Vagina (tissue), 2 donors: Measurements from ENCODE around the gene SAT2.

Experiments
- CTCF ChIP-seq, 3 experiments: fragments of 450-650 bp in 2 of 3; fragments of 200-600 bp in 1 of 3; sonication (generic) in 1 of 3; IDR thresholded peaks; one replicate each; pipeline ENCODE4 v1.5.1; 2017 to 2019; ENCODE audit warnings: antibody characterized with exemption in 3 of 3, mild to moderate bottlenecking in 2 of 3, moderate library complexity in 2 of 3
- POLR2A ChIP-seq, 2 donors: fragments of 450-650 bp; IDR thresholded peaks; one replicate each; pipeline ENCODE4 v1.6.1; 2017; ENCODE audit warnings: antibody characterized with exemption in 2 of 2, mild to moderate bottlenecking in 2 of 2, moderate library complexity in 2 of 2
- POLR2AphosphoS5 ChIP-seq, 2 donors: sonication (generic); formaldehyde crosslinking; IDR thresholded peaks; one replicate each; pipeline ENCODE4 v1.9.0; 2017; ENCODE audit warnings: antibody characterized with exemption in 2 of 2, mild to moderate bottlenecking in 2 of 2, low read depth in 1 of 2; ENCODE audit not compliant: insufficient read depth in 1 of 2

GRCh38 chr17:7627250-7628121, at the start of gene SAT2:
- peak in 1 of 2 donors; percentile 77 for TF ChIP-seq POLR2A (IDR thresholded peaks at IDR 0.05)
- no peak for TF ChIP-seq CTCF (IDR thresholded peaks at IDR 0.05)
- peak; percentile 59 to 94 for TF ChIP-seq POLR2AphosphoS5 (IDR thresholded peaks at IDR 0.05; ENCODE audit: insufficient read depth in 1 of 2, low read depth in 1 of 2)
